Umbilical cord (tissue), 2 donors: ENCODE measurements around the gene TMEM259. TPM values are rescaled to one million over a fixed set of nuclear protein-coding genes. Genes with fewer than 3 reads are reported as not detected.

Experiments
- DNase-seq: peaks from one replicate; pipeline ENCODE4 v3.0.0-alpha.2; 2015; ENCODE audit warnings: low spot score
- total RNA-seq: library from RNA; depleted of rRNA; stranded (reverse); fragments of >200 nt; gene quantifications from one replicate; pipeline ENCODE4 v1.2.3, GENCODE V29; 2014; ENCODE audit warnings: low replicate concordance; ENCODE audit not compliant: insufficient read depth

The TMEM259 gene
- total RNA-seq, result 54.4 TPM

DNA sequence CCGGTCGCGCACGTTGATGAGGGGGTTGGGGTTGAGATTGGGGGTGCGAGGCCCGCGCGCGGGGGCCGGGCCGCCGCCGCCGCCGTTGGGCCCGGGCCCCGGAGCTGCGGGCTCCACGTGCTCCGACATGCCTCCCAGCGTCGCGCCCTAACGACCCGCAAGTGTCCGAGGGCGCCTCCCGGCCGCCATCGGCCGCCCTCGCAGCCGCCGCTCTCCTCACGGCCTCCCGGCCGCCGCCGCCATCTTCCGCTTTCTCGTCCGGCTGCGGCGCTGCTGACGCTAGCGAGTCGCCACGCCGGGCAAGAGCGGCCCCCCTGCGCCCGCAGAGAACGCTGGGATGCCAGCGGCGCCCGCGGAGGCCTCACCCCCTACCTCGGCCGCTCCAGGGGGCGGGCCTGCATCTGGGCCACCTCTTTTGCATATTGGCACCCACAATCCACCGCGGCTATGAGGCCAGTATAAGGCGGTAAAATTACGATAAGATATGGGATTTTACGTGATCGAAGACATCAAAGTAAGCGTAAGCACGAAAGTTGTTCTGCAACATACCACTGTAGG lies at the start of gene TMEM259:
Gene TMEM259, minus strand, starts transcription at position 256 of the 558 bp plus-strand sequence. Its CDS starts 127 bp downstream, at position 129.
- DNase-seq, result peak; percentile 99

DNA sequence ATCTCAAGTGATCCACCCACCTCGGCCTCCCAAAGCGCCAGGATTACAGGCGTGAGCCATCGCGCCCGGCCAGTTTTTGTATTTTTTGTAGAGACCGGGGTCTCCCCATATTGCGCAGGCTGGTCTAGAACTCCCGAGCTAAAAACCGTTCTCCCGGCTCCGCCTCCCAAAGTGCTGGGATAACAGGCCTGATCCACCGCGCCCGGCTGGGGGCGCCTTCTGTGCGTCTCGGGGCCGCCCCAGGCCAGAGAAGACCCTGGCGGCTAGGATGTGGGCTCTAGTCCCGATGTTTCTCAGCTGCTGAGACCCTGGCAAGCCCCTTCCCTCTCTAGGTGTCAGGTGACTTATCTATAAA lies 49.6 kb upstream of the TMEM259 start:
- DNase-seq, result no peak

DNA sequence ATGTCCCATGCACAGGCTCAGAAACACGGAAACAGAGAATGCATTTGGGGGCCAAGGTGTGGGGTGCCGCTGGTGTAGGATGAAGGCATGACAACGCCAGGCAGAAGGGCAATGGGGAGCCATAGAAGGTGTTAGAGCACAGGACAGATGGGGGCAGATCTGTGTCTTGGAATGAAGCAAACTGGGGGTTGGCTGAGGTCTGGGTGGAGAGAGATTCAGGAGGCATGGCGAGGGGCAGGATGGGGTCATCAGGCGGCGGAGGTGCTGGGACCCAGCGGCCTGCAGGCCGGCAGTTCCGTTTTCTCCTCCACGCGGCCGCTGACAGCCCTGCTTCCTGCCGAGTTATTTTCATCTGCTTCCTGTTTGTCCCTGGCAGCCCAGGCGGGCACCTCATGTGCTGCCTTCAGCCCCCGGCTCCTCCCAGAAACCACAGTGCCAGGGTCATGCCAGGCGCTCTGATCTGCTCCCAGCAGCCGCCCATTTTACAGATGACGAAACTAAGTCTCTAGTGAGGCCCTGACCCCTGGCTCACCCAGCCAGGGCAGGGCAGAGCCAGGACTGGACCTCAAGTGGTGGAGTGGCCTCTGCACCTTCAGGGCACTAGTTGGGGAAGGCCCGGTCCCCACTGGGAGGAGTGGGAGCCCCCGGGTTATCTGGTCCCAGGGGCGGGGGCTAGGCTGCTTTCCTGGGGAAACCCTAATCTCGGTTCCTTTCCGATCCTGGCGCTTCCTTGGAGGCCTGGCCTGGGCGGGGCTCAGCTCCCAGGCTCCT lies 48.3 kb upstream of the TMEM259 start:
- peak; percentile 43 for DNase-seq

DNA sequence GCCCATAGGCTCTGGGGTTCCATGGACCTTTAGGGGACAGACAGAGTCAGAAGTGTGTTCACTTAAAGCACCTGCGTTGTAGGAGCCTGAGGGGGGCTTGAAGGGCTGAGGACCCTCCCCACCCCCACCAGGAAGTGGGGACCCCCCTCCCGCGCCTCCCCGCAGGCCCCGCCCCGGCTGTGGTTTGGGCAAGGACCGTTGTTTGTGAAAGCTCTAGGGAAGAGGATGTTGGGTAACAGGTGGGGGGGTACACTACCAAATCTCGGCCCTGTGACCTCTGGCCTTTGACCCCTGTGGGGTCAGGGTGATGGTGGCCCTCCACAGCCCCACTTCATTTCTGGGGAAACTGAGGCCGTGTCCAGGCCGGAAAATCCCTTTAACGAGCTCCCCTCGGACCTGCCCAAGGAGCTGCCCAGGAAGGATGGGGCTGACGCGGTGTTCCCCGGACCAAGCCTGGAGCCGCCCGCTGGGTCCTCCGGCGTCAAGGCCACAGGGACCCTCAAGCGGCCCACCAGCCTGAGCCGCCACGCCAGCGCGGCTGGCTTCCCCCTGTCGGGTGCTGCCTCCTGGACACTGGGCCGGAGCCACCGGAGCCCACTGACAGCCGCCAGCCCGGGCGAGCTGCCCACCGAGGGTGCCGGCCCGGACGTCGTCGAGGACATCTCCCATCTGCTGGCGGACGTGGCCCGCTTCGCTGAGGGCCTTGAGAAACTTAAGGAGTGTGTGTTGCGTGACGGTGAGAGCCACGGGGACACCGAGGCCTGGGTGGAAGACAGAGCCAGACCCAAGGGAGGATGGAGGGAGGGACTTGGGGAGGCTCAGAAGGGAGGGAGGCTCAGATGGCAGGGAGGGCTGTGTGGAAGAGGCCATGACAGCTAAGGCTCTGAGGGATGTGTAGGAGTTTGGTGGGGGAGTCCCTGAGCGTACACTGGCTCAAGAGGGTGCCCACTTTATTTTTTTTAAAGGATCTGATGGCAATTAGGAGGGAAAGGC lies 47.4 kb upstream of the TMEM259 start:
- DNase-seq, result no peak

DNA sequence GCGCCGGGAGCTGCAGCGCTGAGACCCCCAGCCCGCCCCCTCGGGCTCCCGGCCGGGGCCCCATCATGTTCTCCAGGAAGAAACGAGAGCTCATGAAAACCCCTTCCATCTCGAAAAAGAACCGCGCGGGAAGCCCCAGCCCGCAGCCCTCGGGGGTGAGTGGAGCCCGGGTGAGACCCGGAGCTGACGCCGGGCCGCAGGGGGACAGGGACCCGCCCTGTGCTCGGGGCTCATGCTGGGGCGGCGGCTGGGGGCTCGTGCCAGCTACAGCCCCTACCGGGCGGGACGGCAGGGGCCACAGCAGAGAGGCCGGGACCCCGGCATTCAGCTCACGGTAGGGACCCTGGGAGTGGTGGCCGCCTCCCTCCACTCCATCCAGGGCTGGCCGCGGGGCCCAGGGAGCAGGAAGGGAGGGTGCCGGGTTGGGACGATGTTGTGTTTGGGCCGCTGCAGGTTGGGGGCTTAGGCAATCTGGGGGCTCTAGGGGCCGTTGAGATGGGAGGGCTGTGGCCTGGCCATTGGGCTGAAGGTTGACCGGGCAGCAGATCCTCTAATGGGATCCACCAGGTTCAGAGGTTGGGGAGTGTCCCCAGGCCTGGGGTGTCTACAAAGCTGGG lies 46.5 kb upstream of the TMEM259 start:
- no peak for DNase-seq

DNA sequence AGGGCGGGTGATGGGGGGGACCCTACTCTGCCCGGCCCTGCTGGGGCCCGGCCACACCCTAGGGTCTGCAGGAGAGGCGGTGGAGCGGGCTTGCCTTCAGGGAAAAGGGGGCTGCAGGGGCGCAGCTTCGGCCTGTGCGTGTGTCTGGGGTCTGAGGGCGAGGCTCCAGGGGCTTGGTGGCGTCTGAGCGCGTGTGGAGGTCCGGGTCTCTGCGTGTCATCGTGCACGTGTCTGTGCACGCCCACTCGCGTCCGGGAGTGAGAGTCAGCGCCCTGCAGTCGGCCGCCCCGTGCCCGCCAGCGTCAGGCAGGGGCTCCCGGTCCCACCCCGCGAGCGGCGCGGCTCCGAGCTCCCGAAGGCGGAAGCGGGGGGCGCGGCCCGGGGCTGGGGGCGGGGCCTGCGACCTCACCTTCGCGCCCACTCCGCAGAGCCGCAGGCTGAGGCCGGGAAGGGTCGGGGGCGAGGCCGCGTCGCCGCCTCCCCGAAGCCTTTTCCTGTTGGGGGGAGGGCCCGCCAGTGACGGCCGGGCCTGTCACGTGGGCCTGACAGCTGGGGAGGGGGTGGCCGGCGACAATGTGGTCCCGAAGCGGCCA lies 45.9 kb upstream of the TMEM259 start, which contains the start of gene ARHGAP45:
Gene ARHGAP45, plus strand, starts transcription at position 420 of the 593 bp plus-strand sequence. CDS start 239 bp downstream, outside the sequence.
- DNase-seq, result no peak

DNA sequence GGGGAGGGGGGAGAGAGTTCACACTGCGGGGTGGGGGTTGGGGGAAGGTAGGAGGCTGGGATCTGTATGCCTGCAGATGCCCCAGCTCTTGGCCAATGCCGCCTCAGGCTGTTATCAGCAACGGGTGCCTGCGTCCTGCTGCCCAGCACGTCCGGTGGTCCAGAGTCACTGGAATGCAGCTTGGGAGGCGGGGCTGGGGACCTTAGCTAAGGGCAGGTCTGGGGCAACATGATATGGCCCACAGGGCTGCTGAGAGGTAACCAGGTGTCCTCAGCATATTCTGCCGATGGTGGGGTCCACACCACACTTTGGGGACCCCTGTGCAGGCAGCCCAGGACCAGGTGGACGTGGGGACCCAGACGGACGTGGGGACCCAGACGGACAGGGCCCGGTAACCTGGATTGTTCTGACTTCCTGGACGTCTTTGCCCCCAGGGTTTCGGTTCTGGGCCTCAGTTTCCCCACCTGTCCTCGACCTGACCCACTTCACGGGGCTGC lies 45.4 kb upstream of the TMEM259 start:
- DNase-seq, result no peak

DNA sequence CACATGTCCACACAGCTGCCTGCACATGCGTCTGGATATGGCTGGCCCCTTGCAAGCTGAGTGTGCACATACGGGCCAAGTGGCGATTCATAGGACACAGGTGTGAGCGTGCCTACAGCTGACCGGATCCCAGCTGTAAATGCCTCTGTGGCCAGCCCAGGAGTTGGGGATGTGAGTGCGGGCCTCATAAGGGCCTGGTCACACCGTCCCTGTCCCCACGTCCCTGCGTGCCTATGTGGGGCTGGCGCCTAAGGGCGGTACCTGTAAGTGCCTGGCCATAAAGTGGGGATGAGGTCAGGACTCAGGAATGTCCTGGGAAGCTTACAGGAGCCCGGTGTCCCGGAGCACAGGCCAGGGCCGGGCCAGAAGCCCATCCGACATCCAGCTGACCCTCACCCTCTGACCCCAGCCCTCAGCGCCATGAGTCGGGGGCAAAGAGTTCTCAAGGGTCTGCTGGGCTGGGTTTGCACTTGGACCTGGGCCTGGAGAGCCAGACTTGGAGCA lies 44.7 kb upstream of the TMEM259 start:
- DNase-seq, result no peak

DNA sequence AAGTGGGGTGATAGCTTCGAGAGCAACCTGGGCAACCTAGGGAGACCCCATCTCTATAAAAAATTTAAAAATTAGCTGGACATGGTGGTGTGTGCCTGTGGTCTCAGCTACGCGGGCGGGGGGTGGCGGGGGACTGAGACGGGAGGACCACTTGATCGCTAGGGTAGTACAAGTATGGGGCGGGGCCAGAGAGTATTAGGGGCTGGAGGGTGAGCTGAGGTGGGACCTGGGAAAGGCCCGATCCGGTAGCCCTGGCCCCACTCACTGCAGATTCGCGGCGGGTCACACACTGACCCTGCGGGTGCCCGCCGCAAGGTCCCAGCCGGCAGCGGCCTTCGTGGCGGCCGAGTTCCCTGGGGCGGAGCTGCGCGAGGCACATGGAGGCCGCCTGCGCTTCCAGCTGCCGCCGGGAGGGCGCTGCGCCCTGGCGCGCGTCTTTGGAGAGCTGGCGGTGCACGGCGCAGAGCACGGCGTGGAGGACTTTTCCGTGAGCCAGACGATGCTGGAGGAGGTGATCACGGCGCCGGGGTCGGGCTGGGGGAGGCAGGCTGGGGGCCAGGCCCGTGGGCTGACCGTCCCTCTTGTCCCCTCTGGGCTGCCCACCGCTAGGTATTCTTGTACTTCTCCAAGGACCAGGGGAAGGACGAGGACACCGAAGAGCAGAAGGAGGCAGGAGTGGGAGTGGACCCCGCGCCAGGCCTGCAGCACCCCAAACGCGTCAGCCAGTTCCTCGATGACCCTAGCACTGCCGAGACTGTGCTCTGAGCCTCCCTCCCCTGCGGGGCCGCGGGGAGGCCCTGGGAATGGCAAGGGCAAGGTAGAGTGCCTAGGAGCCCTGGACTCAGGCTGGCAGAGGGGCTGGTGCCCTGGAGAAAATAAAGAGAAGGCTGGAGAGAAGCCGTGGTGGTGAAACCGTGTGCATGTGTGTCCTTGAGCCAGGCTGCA lies 44.0 kb upstream of the TMEM259 start:
- peak; percentile 47 for DNase-seq

DNA sequence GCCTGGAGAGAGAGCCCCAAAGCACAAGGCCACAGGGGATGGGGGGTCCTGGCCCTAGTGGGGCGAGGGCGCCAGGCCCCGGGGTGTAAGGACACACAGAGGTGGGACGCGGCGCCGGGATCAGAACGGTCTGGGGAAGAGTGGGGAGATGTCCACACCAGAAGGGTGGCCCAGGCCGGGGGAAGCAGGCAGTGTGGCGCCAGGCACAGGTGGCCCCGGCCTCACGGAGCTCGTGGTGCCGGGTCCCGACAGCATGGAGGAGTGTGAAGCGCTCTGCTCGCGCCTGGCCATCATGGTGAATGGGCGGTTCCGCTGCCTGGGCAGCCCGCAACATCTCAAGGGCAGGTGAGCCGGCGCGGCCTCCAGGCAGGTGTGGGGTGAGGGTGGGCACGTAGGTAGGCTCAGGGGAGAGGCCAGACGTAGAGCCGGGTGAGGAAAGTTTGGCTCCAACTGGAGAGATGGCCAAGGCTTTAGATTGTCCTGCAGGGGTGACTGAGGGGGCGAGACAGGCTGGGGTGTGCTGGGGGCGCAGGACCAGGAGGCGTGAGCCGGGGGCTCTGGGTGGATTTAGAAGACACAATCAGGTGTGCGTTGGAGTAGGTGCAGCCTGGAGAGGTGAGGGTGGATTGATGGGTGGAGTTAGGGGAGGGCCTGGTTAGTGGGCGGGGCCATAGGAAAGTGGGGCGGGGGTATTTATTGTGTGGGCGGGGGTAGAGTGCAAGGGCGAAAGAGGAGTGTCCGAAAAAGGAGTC lies 43.2 kb upstream of the TMEM259 start:
- no peak for DNase-seq

DNA sequence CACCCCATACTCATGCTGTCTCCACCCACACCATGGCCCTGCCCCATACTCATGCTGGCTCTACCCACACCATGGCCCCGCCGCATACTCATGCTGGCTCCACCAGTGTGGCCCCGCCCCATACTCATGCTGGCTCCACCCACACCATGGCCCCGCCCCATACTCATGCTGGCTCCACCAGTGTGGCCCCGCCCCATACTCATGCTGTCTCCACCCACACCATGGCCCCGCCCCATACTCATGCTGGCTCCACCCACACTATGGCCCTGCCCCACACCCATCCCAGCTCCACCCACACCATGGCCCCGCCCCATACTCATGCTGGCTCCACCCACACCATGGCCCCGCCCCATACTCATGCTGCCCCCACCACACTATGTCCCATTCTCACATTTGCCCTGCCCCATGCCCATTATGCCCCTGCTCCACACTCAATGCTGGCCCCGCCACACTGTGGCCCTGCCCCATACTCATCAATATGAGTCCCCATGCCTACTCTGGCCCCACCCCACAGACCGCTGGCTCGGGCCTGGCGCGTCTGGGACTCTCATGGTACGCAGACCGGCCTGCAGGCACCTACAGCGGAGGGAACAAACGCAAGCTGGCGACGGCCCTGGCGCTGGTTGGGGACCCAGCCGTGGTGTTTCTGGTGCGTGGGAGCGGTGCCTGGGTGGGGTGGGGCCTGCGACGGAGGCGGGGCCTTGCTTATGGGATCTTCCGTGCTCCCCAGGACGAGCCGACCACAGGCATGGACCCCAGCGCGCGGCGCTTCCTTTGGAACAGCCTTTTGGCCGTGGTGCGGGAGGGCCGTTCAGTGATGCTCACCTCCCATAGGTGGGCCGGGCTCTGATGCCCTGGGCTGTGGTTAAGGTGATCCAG lies 42.3 kb upstream of the TMEM259 start:
- no peak for DNase-seq

DNA sequence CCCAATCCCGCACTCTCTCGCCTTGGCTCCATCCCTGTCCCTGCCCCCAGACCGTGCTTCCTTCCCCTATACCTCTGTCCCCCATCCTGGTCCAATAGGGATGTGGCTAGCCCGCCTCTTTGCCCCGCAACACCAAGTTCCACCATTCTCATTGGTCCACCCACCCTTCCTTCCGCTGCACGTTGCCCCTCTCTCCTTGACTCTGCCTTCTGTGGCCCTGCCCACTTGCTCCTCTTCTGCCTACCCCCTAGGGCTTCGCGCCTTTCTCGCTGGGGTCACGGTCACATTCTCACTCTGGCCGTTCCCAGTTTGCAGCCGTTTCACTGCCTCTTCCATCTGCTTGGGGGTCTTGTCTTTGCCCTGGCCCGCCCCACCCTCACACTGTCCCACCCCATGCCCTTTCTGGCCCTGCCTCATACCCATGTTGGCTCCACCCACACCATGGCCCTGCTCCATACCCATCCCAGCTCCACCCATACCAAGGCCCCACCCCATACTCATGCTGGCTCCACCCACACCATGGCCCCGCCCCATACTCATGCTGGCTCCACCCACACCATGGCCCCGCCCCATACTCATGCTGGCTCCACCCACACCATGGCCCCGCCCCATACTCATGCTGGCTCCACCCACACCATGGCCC lies 41.6 kb upstream of the TMEM259 start:
- DNase-seq, result no peak

DNA sequence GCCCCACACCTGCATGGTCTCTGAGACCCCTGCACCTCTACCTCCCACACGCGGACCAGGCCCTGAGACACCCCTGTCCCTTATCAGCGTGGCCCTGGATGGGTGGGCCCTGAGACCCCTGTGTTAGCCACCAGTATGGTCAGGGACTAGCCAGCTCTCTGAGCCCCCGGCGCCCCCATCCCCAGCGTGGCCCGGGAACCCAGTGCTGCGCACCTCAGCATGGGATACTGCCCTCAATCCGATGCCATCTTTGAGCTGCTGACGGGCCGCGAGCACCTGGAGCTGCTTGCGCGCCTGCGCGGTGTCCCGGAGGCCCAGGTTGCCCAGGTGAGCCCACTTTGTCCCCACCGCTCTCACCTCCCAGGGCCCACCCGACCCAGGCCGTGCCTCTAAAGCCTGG lies 41.1 kb upstream of the TMEM259 start:
- no peak for DNase-seq

DNA sequence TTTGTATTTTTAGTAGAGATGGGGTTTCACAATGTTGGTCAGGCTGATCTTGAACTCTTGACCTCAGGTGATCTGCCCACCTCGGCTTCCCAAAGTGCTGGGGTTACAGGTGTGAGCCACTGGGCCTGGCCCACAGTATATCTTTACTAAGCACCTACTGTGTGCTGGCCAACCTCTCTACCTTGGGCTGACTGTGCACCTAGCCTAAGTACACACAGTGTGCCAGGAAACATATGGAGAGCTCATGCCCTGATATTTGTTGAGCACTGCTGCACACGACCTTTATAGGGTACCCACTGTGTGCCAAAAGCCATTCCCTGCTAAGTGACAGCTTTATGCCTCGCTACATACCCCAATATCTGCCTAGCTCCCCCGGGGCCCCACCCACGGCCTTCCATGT lies 39.8 kb upstream of the TMEM259 start:
- no peak for DNase-seq

DNA sequence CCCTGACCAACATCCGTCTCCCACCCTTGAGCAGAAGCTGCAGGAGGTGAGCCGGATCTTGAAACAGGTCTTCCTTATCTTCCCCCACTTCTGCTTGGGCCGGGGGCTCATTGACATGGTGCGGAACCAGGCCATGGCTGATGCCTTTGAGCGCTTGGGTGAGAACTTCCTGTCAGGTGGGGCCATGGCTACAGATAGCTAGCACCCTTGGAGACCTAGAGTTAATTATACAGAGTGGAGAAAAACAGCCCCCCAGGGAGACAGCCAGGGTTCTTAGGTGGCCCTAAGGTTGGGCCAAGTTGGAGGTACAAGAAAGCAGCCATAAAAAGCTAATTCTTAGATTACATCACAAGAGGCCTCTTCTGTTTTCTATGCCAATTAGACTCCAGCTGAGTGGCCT lies 37.2 kb upstream of the TMEM259 start:
- no peak for DNase-seq

DNA sequence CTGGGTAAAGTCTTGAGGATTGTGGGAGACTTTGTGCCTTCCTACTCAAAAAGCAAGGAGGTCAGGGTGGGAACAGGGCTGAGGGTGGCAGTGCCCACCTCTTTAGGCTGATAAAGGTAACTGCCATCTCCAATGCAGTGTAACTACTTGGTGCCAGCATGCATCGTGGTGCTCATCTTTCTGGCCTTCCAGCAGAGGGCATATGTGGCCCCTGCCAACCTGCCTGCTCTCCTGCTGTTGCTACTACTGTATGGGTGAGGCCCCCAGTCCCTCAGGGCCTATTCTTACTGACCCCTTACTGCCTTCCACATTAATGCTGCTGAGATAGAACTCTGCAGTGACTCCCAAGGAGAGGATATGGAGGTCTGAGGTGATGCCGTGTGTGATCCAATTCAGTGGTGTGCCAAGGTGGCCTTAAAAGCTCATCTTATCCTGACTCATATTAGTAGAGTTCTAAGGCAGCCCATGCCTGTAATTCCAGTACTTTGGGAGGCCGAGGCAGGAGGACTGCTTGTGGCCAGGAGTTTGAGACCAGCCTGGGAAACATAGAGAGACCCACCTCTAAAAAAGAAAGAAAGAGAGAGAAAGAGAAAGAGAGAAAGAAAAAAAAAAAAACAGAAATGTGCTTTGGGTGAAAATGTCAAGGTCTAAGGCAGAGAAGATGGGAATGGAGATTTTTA lies 36.4 kb upstream of the TMEM259 start:
- no peak for DNase-seq
